ENCODE data around the gene RASAL1.

RASAL1 gene

DNA sequence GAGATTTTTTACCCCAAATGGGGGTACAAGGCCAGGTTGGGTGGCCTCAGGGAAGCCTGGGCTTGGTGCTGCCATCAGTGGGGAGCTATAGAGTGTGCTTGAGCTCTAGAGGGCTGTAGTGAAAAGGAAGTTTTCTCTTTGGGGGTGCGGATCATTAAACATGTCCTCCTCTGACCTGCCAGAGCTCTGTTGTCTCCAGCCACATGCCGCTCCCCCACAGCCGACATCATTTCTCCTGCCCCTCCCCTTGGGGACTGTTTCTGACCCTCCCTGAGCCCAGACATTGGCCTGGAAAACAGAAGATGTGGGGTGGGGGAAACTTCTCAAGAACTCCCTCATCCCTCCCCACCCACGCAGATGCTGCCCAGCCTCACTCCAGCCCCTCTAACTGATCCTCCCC is 53.7 kb downstream of the RASAL1 start:
- in situ Hi-C loops (cut with HindIII; ENCODE audit: low sequenced_read_pairs), result loop anchor here (5.0 kb wide), 1 partner anchor 40 kb away; no protein-coding TSS in a partner anchor

DNA sequence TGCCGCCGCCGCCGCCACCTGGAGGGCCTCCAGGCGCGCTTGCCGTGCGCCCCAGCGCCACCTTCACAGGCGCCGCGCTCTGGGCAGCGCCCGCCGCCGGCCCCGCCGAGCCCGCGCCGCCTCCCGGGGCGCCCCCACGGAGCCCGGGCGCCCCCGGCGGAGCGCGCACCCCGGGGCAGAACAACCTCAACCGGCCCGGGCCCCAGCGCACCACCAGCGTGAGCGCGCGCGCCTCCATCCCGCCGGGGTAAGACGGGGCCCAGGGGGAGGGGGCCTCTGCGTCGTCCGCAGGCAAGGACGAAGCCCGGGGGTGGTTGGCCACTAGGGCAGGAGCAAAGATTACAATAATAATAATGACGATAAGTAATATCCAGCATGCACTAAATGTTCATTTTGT is 57.7 kb downstream of the RASAL1 start:
- in situ Hi-C loops (cut with HindIII; ENCODE audit: low sequenced_read_pairs), result no loop called here

GRCh38 chr12:113077057-113077858 is 58.3 kb downstream of the RASAL1 start:
- in situ Hi-C loops (cut with HindIII; ENCODE audit: low sequenced_read_pairs), result no loop called here

GRCh38 chr12:113075137-113075683 is 60.4 kb downstream of the RASAL1 start:
- in situ Hi-C loops (cut with HindIII; ENCODE audit: low sequenced_read_pairs), result no loop called here

DNA sequence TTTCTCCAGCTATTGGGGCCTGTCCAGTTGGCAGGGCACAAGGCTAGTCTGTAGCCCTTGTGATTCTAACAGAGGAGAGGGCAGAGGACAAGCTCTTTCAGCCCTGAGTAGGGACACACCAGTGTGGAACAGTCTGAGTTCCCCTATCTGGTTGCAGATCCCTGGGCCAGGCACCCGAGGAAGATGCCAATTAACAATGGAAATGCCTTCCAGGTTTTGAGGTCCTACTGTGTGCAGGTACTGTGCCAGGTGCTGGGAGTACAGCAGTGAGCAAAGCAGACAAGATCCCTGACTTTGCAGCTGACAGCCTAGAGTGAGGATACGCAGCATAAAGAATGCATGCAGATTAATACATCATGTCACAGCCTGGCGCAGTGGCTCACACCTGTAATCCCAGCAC is 62.0 kb downstream of the RASAL1 start:
- in situ Hi-C loops (cut with HindIII; ENCODE audit: low sequenced_read_pairs), result no loop called here

- in situ Hi-C loops (cut with HindIII; ENCODE audit: low sequenced_read_pairs), result no loop called here
These were observed 63.4 kb downstream of the RASAL1 start for GRCh38 chr12:113072136-113072535.

DNA sequence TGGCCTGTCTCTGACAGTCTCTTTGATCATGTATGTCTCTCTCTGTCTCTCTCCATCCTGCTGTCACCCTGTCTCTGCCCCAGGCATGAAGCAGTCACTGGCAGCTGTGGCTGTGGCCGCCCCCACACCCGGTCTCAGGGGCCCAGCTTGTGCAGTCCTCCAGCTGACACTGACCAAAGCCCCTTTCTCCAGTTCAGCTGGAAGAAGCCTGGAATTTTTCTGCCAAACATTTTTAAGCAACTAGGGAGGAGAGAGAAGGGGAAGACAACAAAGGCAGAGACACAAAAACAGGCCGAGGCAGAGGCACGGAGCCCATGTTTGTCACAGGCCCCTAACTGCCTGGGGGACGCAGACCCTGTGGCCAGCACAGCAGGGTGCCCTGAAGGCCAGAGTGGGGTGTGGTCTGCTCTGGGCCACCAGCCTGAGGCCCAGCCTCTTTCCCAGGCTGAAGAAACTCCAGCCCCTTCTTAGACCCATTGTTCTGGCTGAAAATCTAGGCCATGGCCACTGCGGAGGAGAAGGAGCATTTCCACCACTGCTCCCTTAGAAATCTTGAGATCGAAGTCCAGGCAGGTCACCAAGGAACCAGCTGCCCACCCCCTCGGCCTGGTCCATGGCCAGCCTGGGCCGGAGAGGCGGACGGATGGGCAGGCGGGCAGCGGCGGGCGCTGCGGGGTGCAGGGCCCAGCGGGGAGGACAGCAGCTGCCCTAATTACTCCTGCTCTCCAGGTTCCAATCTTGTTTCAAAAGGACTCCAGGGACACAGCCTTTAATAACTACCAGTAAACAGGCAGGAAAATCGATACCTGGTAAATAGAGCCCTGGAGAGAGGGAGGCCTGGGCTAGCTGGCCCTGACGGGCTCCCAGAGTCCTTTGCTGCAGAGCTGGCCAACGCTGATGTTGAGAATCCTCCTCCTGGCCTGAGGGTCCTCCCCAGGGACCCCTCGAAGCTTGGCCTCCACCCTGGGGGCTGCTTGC is 64.1 kb downstream of the RASAL1 start:
- in situ Hi-C loops (cut with HindIII; ENCODE audit: low sequenced_read_pairs), result no loop called here

- in situ Hi-C loops (cut with HindIII; ENCODE audit: low sequenced_read_pairs), result no loop called here
These were observed 65.2 kb downstream of the RASAL1 start for GRCh38 chr12:113070117-113070906.

DNA sequence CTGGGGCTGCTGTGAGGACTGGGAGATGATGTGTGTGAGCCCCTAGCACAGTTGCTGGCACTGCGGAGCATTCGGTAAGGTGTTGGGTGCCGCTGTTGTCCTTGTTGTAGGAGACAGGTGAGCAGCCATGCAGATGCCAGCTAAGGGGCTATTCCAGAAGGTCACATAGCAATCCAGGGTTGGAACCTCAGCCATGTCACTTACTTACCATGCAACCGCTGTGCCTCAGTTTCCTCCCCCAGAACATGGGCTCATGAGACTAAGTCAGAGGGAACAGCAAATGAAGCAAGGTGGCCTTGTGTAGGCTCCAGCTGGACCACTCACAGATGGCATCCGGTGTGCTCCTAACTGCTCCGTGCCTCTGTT is 65.8 kb downstream of the RASAL1 start:
- in situ Hi-C loops (cut with HindIII; ENCODE audit: low sequenced_read_pairs), result no loop called here

GRCh38 chr12:113069149-113069548 is 66.4 kb downstream of the RASAL1 start:
- in situ Hi-C loops (cut with HindIII; ENCODE audit: low sequenced_read_pairs), result no loop called here

GRCh38 chr12:113067987-113068935 is 67.3 kb downstream of the RASAL1 start:
- in situ Hi-C loops (cut with HindIII; ENCODE audit: low sequenced_read_pairs), result no loop called here

- in situ Hi-C loops (cut with HindIII; ENCODE audit: low sequenced_read_pairs), result no loop called here
These were observed 68.7 kb downstream of the RASAL1 start for GRCh38 chr12:113066813-113067400.

- in situ Hi-C loops (cut with HindIII; ENCODE audit: low sequenced_read_pairs), result no loop called here
These were observed 70.2 kb downstream of the RASAL1 start for GRCh38 chr12:113065126-113066007.

DNA sequence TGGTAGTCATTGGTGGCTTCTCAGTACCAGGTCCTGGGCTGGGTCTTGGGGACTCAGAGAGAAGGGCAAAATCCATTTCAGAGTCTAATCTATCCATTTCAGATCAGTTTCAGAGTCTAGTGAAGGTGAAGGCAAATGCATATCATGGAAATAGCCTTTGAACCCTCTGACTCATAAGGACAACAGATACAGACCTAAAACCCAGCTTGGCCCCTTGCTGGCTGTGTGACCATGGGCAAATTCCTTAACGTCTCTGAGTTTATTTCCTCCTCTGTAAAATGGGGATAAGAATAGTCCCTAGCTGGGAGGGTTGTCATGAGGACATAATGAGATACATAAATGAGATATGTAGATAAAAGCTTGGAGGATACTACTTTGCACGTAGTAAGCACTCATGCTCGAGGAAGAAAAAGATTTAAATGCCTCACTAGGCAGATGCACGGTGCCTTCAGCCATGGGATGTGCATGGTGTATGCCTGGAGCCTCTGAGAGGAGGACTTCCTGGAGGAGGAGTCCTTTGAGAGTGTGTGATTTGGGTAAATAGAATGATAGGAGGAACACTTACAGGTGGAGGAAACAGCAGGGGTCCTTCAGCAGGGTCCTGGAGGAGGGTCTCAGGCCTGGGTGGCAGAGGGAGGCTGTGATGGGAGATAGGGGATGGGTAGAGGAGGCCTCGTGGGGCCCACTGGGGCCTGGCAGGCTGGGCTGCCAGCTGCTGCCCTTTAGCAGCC is 71.0 kb downstream of the RASAL1 start:
- in situ Hi-C loops (cut with HindIII; ENCODE audit: low sequenced_read_pairs), result loop anchor here (5.0 kb wide), 2 partner anchors 73 to 98 kb away; partner anchors contain the start of gene RASAL1

DNA sequence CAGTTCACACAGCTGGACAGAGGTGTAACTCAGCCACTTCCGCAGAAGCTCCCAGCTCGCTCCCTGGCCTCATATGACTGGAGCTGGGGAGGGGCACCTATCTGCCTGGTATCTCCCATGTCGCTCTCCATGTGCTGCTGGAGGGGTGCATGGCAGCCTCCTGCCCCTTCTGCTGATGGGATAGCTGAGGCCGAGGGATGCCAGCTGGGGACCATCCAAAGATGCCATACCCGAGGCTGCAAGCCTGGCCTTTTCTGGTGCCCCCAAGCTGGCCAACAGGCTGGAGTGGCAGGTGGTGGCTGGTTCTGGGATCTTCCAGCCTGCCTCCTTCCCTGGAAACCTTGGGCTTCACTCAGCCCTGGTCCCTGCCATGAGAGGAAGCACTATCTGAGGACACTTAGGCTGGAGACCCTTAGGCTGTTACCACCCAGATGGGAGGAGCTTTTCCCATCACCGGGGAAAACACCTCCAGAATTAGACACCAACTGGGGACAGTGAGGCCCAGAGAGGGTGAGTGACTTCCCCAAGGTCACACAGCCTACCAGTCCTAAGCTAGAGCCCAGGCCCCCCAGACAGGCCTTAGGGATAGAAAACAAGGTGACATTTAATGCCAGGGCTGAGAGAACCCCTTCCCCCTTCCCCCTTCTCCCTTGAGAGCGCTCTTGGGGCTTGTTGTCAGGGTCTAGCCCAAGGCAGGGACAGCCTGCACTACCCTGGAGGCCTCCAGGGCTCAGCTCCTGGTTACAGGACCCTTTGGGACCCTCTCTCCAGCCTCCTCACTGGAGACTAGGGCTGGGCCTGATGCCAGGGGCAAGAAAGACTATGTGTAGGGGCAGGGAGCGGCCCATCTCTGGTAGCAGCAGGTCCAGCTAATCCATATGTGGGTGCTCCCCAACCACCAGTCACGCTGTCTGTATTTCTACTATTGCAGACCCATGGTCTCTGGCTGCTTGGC is 71.9 kb downstream of the RASAL1 start:
- in situ Hi-C loops (cut with HindIII; ENCODE audit: low sequenced_read_pairs), result loop anchor here (5.0 kb wide), 2 partner anchors 74 to 99 kb away; partner anchors contain the start of gene RASAL1

Data from endothelial cell of hepatic sinusoid (primary cell).